Measurements from ENCODE around the gene FNDC10. TPM values are rescaled to one million over a fixed set of nuclear protein-coding genes. Genes with fewer than 3 reads are reported as not detected.

FNDC10 gene
- total RNA-seq, 2 donors from 2014 or later = 0.54 to 2.7 TPM

DNA sequence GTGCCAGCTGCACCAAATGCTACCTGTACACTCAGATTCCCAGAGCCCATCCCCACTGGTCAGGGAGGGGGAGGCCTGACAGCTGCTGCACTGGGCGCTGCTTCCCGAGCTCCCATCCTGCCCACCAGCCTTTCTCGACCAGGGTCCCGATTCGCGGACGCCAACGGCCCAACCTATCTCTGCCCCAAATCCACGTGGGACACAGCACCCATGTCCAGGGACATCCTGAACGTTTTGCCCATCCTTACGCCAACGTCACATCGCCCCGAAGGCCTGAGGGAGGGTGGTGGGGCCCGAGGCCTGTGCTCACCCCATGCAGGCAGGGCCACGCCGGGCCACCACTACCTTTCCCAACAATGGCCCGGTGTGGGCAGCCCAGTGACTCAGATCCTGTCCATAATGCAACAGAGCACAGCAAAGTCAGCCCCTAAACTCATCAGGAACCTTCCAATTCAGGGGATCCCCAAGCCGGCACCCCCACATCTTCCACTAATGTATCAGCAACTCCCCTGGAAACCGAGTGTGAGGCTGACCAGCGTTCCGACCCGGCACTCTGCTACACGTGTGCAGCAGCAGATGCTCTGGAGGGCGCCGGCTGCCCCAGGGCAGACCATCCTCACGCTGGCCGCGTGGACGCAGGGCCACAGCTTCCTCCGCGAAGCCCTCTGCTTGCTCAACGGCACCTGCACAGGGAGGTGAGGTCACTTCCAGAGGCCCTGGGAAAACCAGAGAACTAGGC lies 48.2 kb downstream of the FNDC10 start:
- no peak for DNase-seq (ENCODE audit: low spot score)
- Histone ChIP-seq H3K36me3 (peaks cover 3% of the 10 kb centered on the region), H3K9me3 (no peaks in the 10 kb centered on the region), H3K4me1 (ENCODE audit: control insufficient read depth in 1 of 2, low read depth in 2 of 2) (no peaks in the 10 kb centered on the region), H3K4me3 (no peak overlapping the region), H3K27ac (no peak overlapping the region), H3K27me3 (replicated peaks; ENCODE audit: insufficient read depth) (no peaks in the 10 kb centered on the region)
- no peak for ATAC-seq (ENCODE audit: insufficient number of reproducible peaks, low FRiP score, low read depth)
- TF ChIP-seq, protein P1, sequence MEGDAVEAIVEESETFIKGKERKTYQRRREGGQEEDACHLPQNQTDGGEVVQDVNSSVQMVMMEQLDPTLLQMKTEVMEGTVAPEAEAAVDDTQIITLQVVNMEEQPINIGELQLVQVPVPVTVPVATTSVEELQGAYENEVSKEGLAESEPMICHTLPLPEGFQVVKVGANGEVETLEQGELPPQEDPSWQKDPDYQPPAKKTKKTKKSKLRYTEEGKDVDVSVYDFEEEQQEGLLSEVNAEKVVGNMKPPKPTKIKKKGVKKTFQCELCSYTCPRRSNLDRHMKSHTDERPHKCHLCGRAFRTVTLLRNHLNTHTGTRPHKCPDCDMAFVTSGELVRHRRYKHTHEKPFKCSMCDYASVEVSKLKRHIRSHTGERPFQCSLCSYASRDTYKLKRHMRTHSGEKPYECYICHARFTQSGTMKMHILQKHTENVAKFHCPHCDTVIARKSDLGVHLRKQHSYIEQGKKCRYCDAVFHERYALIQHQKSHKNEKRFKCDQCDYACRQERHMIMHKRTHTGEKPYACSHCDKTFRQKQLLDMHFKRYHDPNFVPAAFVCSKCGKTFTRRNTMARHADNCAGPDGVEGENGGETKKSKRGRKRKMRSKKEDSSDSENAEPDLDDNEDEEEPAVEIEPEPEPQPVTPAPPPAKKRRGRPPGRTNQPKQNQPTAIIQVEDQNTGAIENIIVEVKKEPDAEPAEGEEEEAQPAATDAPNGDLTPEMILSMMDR (IDR thresholded peaks at IDR 0.05) = no peak

DNA sequence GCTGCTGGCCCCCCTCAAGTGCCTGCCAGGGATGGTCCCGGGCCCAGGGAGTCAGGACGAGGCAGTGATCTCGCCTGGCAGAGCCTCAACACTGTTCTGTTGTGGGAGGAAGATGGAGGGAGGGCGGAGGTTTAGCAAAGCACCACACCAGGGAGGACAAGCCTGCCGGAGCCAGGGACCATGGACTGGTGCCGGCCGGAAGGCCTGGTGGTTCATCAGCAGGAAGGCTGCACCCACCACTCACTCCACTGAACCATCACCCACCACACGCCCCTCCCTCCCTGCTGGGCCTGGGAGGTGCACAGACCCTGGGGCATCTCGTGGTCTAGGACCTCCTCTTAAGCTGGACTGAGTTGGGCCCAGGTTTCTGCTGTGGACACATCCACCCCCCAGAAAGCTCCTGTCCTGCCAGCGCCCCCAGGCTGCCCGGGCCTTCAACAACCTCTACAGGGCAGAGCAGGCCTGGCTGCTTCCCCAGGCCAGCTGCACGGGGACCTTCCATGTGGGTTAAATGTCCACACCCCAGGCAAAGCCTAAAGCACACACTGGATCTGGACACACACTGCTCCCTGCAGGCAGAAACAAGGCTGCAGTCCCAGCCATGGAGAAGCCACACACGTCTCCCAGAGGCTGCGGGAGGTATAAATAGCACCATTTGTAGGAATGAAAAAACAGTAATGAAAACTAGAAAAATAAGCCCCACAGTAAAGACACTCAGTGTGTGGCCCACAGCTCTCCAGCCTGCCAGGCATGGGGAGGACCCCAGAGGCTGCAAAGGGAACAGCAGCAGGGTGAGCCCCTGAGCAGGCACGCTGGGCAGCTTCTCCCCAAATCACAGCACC lies 49.1 kb downstream of the FNDC10 start:
- H3K27ac ChIP-seq = no peak overlapping the region
- H3K9me3 ChIP-seq = no peaks in the 10 kb centered on the region
- ATAC-seq (ENCODE audit: insufficient number of reproducible peaks, low FRiP score, low read depth) (no peak), DNase-seq (ENCODE audit: low spot score) (no peak)
- no peaks in the 10 kb centered on the region for H3K4me1 ChIP-seq (ENCODE audit: control insufficient read depth in 1 of 2, low read depth in 2 of 2)
- peaks cover 3% of the 10 kb centered on the region for H3K36me3 ChIP-seq
- TF ChIP-seq, protein P1 (IDR thresholded peaks at IDR 0.05) = peak; percentile 31
- no peak overlapping the region for H3K4me3 ChIP-seq
- no peaks in the 10 kb centered on the region for H3K27me3 ChIP-seq (replicated peaks; ENCODE audit: insufficient read depth)

DNA sequence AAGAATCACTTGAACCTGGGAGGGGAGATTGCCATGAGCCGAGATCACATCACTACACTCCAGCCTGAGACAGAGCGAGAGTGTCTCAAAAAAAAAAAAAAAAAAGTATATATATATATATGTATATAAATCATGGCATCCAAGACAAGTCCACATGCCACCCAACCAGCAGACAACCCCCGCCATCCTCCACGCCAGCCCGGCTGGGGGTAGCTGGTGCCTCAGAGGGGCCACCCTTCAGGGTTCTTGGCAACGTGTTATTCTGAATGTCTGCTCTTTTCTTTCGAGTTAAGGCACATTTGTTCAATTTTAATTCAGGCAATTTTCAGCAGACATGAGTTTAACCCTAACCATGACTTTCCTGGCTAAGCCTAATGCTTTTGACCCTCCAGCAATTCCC lies 49.8 kb downstream of the FNDC10 start:
- DNase-seq (ENCODE audit: low spot score) = no peak
- H3K27ac ChIP-seq = no peak overlapping the region
- H3K9me3 ChIP-seq = no peaks in the 10 kb centered on the region
- no peak for ATAC-seq (ENCODE audit: insufficient number of reproducible peaks, low FRiP score, low read depth)
- peaks cover 3% of the 10 kb centered on the region for H3K36me3 ChIP-seq
- TF ChIP-seq, protein P1 (IDR thresholded peaks at IDR 0.05) = no peak
- H3K4me3 ChIP-seq = no peak overlapping the region
- no peaks in the 10 kb centered on the region for H3K27me3 ChIP-seq (replicated peaks; ENCODE audit: insufficient read depth)
- H3K4me1 ChIP-seq (ENCODE audit: control insufficient read depth in 1 of 2, low read depth in 2 of 2) = no peaks in the 10 kb centered on the region

DNA sequence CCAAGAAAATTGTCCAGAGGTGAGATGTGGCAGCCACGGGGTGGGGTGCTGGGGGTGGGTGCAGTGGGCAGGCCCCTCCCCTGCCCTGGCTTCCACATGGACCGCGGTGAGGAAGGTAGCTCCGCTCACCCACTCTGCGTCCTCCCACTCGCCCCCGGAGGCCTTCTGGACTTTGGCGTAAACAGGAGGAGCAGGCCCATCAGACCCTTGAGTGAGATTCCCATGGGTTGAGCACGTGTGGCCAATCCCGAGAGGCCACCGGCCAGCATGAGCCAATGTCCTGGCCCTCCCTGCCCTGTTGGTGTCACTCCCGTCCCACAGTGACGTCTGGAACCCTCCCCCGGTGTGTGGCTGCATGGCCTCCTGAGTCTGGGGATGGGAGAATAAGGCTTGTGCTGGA lies 51.3 kb downstream of the FNDC10 start:
- peaks cover 5% of the 10 kb centered on the region for H3K36me3 ChIP-seq
- TF ChIP-seq, protein P1 (IDR thresholded peaks at IDR 0.05) = no peak
- H3K9me3 ChIP-seq = no peaks in the 10 kb centered on the region
- H3K27me3 ChIP-seq (replicated peaks; ENCODE audit: insufficient read depth) = no peaks in the 10 kb centered on the region
- no peaks in the 10 kb centered on the region for H3K4me1 ChIP-seq (ENCODE audit: control insufficient read depth in 1 of 2, low read depth in 2 of 2)
- no peak for ATAC-seq (ENCODE audit: insufficient number of reproducible peaks, low FRiP score, low read depth)
- no peak for DNase-seq (ENCODE audit: low spot score)
- H3K27ac ChIP-seq = no peak overlapping the region
- H3K4me3 ChIP-seq = no peak overlapping the region

Other genes with a start within 250 kb of the FNDC10 start
- 100 to 1,000 TPM; 239 to 326 TPM for gene MXRA8, start 241.6 kb downstream of the FNDC10 start, total RNA-seq
- 10 to 100 TPM; 43.5 to 94.5 TPM for gene AURKAIP1, start 224.9 kb downstream of the FNDC10 start, total RNA-seq
- gene CCNL2, start 200.8 kb downstream of the FNDC10 start, total RNA-seq = 100 to 1,000 TPM; 214 to 313 TPM
- 100 to 1,000 TPM in 1 of 2 donors, 10 to 100 TPM in 1; 96.9 to 121 TPM for gene MRPL20, start 192.8 kb downstream of the FNDC10 start, total RNA-seq
- under 1 TPM in 1 of 2 donors, not detected in 1; 0.68 TPM for gene ANKRD65, start 178.9 kb downstream of the FNDC10 start, total RNA-seq
- 10 to 100 TPM; 21.7 to 23.6 TPM for gene VWA1, start 164.4 kb downstream of the FNDC10 start, total RNA-seq
- gene ATAD3C, start 150.4 kb downstream of the FNDC10 start, total RNA-seq = under 1 TPM in 1 of 2 donors, not detected in 1; 0.27 TPM
- 10 to 100 TPM; 15.4 to 30.9 TPM for gene ATAD3B, start 128.4 kb downstream of the FNDC10 start, total RNA-seq
- gene ATAD3A, start 88.0 kb downstream of the FNDC10 start, total RNA-seq = 10 to 100 TPM; 16.7 to 17.6 TPM
- 10 to 100 TPM; 11.1 TPM for gene TMEM240, start 59.5 kb downstream of the FNDC10 start, total RNA-seq
- 10 to 100 TPM; 80.4 to 90.2 TPM for gene SSU72, start 25.3 kb downstream of the FNDC10 start, total RNA-seq
- 100 to 1,000 TPM in 1 of 2 donors, 10 to 100 TPM in 1; 48.6 to 102 TPM for gene MIB2, start 15.4 kb upstream of the FNDC10 start, total RNA-seq
- gene MMP23B, start 32.0 kb upstream of the FNDC10 start, total RNA-seq = 100 to 1,000 TPM in 1 of 2 donors, 10 to 100 TPM in 1; 87.2 to 201 TPM
- 10 to 100 TPM; 17.7 to 19.1 TPM for gene CDK11B, start 58.9 kb upstream of the FNDC10 start, total RNA-seq
- gene SLC35E2B, start 92.7 kb upstream of the FNDC10 start, total RNA-seq = 10 to 100 TPM; 37.2 to 48.3 TPM
- 10 to 100 TPM; 56.3 to 56.7 TPM for gene CDK11A, start 124.2 kb upstream of the FNDC10 start, total RNA-seq
- 100 to 1,000 TPM in 1 of 2 donors, 10 to 100 TPM in 1; 91.9 to 110 TPM for gene NADK, start 178.3 kb upstream of the FNDC10 start, total RNA-seq